ENCODE measurements around the gene LDAH.

GRCh38 chr2:20664071-20664390, 158.9 kb downstream of the LDAH start:
- TF ChIP-seq CTCF (IDR thresholded peaks at IDR 0.05) = no peak
- TF ChIP-seq EZH2 (IDR thresholded peaks at IDR 0.05; ENCODE audit: borderline replicate concordance, insufficient read depth, low read depth, low read length, poor library complexity, severe bottlenecking) = no peak
